Heart left ventricle (tissue), 13 donors: ENCODE measurements around the gene HS6ST1.

ENCODE experiments used
- POLR2A ChIP-seq, 2 donors: fragments of 450-650 bp; IDR thresholded peaks; one replicate each; pipeline ENCODE4 v1.6.1; 2017; ENCODE audit warnings: antibody characterized with exemption in 2 of 2, mild to moderate bottlenecking in 2 of 2, moderate library complexity in 2 of 2
- TF ChIP-seq, protein P1 (sequence below), 12 donors: fragments of 200-600 bp; sonication (generic) in 4 of 12; IDR thresholded peaks; one replicate each; pipeline versions ENCODE4 v1.5.0 to v1.8.0; 2018 to 2022; ENCODE audit warnings: antibody characterized with exemption in 12 of 12, mild to moderate bottlenecking in 5 of 12
- donor health status: ischemic (EF 13 %, LVEDD 7.1; RV severe dilation, severe dysfunction).
- donor health status: DM: no; HTN: yes; CAD: no.
- donor health status: DM: no; HTN: no; CAD: no.
- donor health status: ischemic (EF 25% LVEDD 6.9; RV normal size, moderate dysfunction).
- donor health status: ischemic (EF 25% LVEDD 5.7; RV mildly dilated, moderate dysfunction).
- donor health status: ischemic (EF 35%, LVEDD 5.7; RV mildly dilated, moderate dysfunction).
- donor health status: nonischemic (EF 11% LVEDD 7.7; RV severe dilation, severe dysfunction).
- donor health status: DM: yes; HTN: yes; CAD: no.
- donor health status: PGD.
- donor health status: ischemic (EF 29% LVEDD 5.4; RV normal size, mild dysfunction).
- donor health status: nonischemic (EF 23%, LVEDD 6.1; RV moderate dilation, normal function).

DNA sequence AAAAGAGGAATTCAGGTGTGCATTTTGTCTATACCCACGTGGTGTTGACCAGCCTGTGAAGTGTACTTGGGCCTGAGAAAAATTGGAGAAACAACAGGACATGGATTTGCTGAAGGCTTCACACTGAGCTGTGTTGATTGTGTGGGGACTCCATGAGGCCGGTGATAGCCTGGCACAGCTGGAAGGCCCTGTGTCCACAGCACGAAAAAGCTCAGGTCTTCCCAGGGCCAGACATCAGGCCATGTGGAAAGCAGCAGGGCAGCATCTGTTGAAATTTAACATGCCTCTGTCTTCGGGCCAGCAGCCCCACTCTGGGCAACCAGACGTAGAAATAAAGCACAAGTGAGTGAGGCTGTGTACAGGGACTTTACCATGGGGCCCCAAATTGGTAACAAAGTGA is 84.1 kb downstream of the HS6ST1 start:
- TF ChIP-seq, protein P1, sequence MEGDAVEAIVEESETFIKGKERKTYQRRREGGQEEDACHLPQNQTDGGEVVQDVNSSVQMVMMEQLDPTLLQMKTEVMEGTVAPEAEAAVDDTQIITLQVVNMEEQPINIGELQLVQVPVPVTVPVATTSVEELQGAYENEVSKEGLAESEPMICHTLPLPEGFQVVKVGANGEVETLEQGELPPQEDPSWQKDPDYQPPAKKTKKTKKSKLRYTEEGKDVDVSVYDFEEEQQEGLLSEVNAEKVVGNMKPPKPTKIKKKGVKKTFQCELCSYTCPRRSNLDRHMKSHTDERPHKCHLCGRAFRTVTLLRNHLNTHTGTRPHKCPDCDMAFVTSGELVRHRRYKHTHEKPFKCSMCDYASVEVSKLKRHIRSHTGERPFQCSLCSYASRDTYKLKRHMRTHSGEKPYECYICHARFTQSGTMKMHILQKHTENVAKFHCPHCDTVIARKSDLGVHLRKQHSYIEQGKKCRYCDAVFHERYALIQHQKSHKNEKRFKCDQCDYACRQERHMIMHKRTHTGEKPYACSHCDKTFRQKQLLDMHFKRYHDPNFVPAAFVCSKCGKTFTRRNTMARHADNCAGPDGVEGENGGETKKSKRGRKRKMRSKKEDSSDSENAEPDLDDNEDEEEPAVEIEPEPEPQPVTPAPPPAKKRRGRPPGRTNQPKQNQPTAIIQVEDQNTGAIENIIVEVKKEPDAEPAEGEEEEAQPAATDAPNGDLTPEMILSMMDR (IDR thresholded peaks at IDR 0.05), result no peak
- TF ChIP-seq POLR2A (IDR thresholded peaks at IDR 0.05), result no peak
